GM18909 (cell line): ENCODE results near the gene SLC25A48.

ENCODE experiments used
- ATAC-seq: cut with Tn5 transposase; IDR thresholded peaks from one replicate; pipeline ENCODE4 v1.9.1; 2021; ENCODE audit warnings: mild to moderate bottlenecking; ENCODE audit not compliant: unreplicated experiment, poor library complexity

Gene SLC25A48

DNA sequence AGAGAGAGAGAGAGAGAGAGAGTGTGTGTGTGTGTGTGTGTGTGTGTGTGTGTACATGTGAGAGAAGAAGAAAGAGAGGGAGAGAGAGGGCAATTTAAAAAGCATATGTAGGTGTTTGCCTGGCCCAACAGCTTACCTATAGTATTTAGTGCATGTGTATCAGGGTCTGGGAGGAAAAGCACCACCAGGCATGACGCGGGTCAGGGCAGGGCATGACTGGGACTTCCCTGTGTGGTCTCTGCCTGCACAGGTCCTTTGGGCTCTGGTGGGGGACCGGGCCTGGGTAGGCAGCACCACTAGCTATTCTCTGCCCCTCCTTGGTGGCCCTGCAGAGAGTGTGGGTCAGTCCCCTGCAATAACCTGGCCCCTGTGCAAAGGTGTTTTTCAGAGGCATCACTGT lies 45.1 kb downstream of the SLC25A48 start:
- ATAC-seq, result no peak

DNA sequence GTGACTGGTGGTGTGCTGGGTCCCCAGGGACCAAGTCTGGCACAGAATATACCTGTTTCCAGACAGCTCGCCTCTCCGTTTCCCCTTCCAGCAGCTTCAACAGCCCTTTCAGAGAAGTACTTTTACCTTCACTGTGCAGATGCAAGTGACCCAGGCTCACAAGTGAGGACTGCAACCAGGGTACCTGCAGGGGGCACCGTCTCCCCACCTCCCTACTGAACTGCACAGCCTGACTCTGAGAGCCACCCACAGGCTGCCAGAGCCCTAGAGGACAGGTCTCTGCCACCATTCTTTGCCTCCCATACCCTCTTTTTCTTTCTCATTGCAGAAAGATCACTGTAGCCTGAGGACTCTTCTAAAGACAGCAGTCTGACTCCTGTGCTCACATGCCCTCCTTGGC lies 45.8 kb downstream of the SLC25A48 start:
- ATAC-seq, result no peak

DNA sequence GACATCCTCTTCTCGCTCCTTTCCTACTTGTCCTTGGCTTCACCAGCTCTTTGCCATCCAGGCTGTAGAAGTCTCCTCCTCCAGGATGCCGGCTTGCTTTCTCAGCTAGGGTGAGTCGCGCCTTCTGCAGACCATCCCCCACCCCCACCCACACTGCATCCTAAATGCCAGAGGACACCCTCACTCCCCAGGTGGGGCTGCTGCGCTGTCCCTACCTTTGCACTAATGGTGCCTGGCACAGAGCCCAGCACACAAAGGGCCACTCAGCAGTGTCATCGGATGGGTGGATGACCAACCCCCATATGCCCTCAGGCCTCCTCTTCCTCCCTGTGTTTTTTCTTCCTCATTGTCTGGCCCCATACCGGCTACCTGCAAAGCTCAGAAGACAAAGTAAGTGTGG lies 46.3 kb downstream of the SLC25A48 start:
- ATAC-seq, result no peak

DNA sequence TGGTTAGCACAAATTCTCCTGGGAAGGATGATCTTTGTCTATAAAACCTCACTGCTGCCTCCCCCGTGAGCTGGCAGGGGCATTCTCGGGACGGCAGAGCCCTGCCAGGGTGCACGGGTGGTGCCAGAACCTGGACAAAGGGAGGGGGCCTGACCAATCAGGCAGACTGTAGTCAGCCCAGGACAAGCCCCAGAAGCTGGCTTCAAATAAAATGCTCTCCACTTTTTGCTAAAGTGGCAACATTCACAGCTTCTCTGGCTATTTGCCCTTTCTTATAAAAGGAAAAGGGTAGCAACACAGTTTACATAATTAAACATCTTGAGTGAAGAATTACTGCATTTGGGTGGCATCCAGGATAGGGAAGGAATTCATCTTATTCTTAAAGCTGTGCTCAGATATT lies 46.8 kb downstream of the SLC25A48 start:
- ATAC-seq, result no peak

- ATAC-seq, result no peak
Observed at GRCh38 chr5:135881819-135882218, 47.4 kb downstream of the SLC25A48 start.

DNA sequence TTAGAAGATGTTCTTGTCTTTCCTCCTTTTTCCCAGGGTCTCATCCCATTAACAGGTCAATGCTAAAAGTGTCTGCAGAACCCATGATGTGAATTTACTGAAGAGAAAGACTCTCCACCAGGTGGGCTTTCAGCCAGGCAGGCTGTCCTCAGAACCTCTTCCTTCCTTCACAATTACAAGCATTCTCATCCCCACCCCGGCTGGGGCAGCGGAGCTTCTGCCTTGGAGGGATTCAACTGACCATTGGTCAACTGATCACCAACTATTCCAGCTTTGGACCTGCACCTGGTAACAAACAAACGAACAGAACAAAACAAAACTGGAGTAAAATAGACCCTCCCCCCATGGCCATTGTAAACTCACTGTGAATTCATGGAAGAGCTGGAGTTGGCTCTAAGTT lies 48.6 kb downstream of the SLC25A48 start:
- no peak for ATAC-seq

DNA sequence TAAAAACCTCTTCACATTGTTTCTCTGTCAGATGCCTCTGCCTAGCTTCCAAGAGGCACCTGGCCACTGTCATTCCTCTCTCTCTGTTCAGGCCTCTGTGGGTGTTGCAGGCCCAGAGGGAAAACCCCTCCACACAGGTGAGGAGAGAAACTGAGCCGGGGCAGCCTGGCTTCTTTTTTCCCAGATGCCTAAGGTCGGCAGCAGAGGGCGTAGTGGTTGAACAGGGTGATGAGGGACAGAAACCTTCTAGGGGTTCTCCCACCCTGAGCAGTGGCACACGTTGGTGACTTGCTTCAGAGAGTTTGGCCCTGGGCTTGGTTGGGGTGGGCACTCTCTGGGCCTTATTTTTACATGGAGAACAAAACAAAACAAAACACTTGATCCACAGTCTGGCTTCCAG lies 49.0 kb downstream of the SLC25A48 start:
- no peak for ATAC-seq

- ATAC-seq, result no peak
Observed at GRCh38 chr5:135885031-135885430, 50.6 kb downstream of the SLC25A48 start.

- no peak for ATAC-seq
Observed at GRCh38 chr5:135886136-135886535, 51.7 kb downstream of the SLC25A48 start.

GRCh38 chr5:135887447-135887864 lies 53.0 kb downstream of the SLC25A48 start:
- peak; percentile 90 for ATAC-seq

GRCh38 chr5:135887881-135888614 lies 53.6 kb downstream of the SLC25A48 start:
- no peak for ATAC-seq

- ATAC-seq, result no peak
Observed at GRCh38 chr5:135890296-135890695, 55.8 kb downstream of the SLC25A48 start.

GRCh38 chr5:135890867-135891266 lies 56.4 kb downstream of the SLC25A48 start:
- ATAC-seq, result no peak

DNA sequence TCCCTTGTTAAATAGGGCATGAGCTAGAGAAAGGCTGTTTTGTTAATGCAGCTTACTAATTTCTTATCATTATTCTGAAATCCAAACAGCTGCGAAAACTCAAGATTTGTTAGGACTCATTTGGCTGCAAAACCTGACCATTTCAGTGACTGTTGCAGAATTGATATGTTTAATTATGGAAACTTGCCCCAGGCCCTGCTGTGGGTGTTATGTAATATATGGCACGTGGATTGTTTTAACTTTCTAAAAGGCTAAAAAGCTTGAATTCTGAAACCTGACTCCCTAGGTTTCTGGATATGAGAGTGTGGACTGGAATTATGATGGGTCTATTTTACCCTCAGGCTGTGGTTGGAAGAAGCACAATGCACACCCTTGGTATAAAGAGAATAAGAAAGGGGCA lies 56.8 kb downstream of the SLC25A48 start:
- no peak for ATAC-seq

DNA sequence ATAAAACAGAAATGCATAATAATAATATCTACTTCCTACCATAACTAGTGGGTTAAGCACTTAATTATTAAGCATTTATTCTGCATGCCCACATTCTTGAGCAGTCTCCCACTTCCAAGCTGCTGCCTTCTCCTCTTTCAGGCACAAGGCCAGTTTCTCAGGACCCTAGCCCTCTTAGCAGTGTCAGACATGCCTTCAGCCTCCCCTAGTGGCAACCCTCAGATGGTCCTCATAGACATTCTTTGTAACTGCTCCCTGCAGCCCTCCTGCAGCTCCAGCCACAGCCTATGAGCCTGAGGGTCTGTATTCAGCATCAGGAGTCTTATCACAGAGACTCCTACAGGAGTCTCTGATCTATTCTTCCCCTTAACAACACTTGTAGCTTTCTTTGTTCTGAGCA lies 57.3 kb downstream of the SLC25A48 start:
- ATAC-seq, result no peak

DNA sequence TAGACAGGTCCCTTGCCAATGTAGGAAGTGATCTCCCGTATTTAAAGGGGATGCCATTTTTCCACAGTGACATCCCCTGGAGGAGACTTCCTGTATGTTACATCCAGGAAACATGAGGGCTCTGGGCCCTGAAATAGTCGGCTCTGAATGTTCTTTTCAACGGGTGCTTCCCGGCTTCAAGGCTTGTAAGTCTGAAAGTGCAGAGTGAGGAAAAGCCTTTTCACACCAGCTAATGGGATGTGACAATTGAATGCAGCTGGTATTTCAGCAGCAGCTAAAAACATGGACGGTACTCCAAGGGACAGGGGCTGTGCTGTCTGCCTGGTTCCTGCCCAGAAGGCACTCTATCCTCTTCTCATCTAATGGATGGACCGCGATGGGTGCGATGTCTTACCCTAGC lies 59.8 kb downstream of the SLC25A48 start:
- ATAC-seq, result no peak

DNA sequence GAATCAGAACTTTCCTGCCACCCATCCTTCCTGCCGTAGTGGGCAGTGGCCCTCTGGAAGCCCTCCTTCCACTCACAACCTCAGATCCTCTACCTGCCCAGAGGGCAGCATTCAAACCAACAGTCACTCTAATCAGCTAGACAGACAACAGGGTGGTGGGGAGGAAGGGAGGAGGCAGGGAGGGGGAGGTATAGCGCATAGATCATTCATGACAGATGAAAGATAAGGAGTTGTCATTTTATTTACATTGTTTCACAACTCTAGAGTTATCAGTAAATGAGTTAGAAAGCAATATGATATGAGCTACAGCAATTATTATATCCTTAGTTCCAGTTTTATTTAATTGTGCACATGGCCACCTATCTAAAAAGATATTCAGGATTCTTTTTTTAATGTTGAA lies 60.3 kb downstream of the SLC25A48 start:
- ATAC-seq, result no peak

GRCh38 chr5:135895474-135896006 lies 61.1 kb downstream of the SLC25A48 start, which contains the start of gene IL9:
Gene IL9 (minus strand): TSS chr5:135895841. CDS start chr5:135895816, 25 bp downstream.
- ATAC-seq, result no peak

DNA sequence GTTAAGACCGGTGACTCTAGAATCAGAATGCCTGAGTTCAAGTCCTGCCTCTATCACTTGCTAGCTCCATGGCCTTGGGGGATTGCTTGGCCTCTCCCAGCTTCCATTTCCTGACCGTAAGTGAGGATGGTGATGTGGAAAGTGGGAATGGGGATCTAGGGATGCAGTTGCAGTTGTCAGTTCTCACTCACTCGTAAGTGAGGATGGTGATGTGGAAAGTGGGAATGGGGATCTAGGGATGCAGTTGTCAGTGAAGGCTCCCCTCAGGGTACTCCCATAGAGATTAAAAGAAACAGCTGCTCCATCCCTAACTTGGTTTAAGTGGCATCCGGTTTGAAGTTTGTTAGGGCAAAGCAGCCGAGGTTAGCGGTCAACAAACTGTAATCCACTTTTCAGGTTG lies 64.2 kb downstream of the SLC25A48 start:
- no peak for ATAC-seq

DNA sequence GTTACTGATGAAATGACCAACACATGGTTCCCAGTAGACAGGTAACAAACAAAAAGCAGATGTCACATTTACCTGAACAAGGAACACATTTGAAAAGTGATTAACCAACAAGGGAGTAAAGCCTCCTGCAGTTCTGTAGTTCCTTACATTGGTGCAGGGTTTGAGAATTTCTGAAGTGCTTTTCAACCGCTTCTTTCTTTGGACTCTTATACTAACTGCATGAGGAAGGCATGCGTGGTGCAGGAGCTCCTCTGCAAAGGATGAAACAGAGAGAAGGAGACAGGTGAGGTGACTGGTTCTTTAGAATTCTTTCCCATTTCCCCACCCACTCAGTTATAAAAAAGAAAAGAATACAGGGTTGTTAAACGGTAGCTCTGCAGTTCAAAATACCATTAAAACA lies 65.8 kb downstream of the SLC25A48 start:
- ATAC-seq, result no peak

GRCh38 chr5:135901633-135902032 lies 67.2 kb downstream of the SLC25A48 start:
- no peak for ATAC-seq

- ATAC-seq, result no peak
Observed at GRCh38 chr5:135905144-135905543, 70.7 kb downstream of the SLC25A48 start.
